GM23338 (cell line): ENCODE data around the gene CYP2D6. TPM values are rescaled to one million over a fixed set of nuclear protein-coding genes. Genes with fewer than 3 reads are reported as not detected.
A peak's percentile ranks its signal among the peaks of the same experiment; 100 is the strongest.
"Not testable (repeated sequence)": the region's sequence is repeated elsewhere in the genome, so short reads cannot be mapped to it uniquely, and the experiment has no call there.

Experiments used
- ATAC-seq: fragments of 200-7000 bp; cut with Tn5 transposase; 3 replicates; pipeline ENCODE4 v1.9.1; 2020
- DNase-seq: peaks from one replicate; pipeline ENCODE4 v3.0.0-alpha.2; 2015; ENCODE audit warnings: low spot score
- H2AFZ ChIP-seq: fragments of 200-600 bp; sonication (generic); 2 replicates; pipeline ENCODE4 v1.8.0; 2016; ENCODE audit warnings: antibody characterized with exemption, mild to moderate bottlenecking, moderate library complexity
- H3F3A ChIP-seq: fragments of 200-600 bp; sonication (generic); replicated peaks from 2 replicates; pipeline ENCODE4 v1.8.0; 2017; ENCODE audit warnings: antibody characterized with exemption, mixed run types, low read depth
- H3K27ac ChIP-seq: fragments of 200-600 bp; sonication (generic); 2 replicates; pipeline ENCODE4 v1.6.1; 2016; ENCODE audit warnings: low read depth
- H3K27me3 ChIP-seq: fragments of 200-600 bp; sonication (generic); 2 replicates; pipeline ENCODE4 v1.8.0; 2016; ENCODE audit warnings: mild to moderate bottlenecking, mixed run types, moderate library complexity; ENCODE audit not compliant: insufficient read depth
- H3K36me3 ChIP-seq: fragments of 200-600 bp; sonication (generic); 2 replicates; pipeline ENCODE4 v1.8.0; 2016; ENCODE audit warnings: mild to moderate bottlenecking; ENCODE audit not compliant: insufficient read depth
- H3K4me1 ChIP-seq: fragments of 200-600 bp; sonication (generic); 2 replicates; pipeline ENCODE4 v1.8.0; 2016; ENCODE audit warnings: mild to moderate bottlenecking, moderate library complexity; ENCODE audit not compliant: insufficient read depth
- H3K4me2 ChIP-seq: fragments of 200-600 bp; sonication (generic); 2 replicates; pipeline ENCODE4 v1.7.1; 2017; ENCODE audit warnings: mixed run types
- H3K4me3 ChIP-seq: fragments of 200-600 bp; sonication (generic); 2 replicates; pipeline ENCODE4 v1.6.1; 2016; ENCODE audit warnings: mixed run types
- H3K79me2 ChIP-seq: fragments of 200-600 bp; sonication (generic); replicated peaks from 2 replicates; pipeline ENCODE4 v1.8.0; 2017; ENCODE audit warnings: mild to moderate bottlenecking; ENCODE audit not compliant: insufficient read depth
- H3K9me2 ChIP-seq: fragments of 200-600 bp; sonication (generic); 2 replicates; pipeline ENCODE4 v1.8.0; 2017; ENCODE audit not compliant: insufficient read depth
- H4K20me1 ChIP-seq: fragments of 200-600 bp; sonication (generic); replicated peaks from 2 replicates; pipeline ENCODE4 v1.8.0; 2017; ENCODE audit warnings: mild to moderate bottlenecking; ENCODE audit not compliant: insufficient read depth
- H3K27ac Mint-ChIP-seq: 2 replicates; pipeline ENCODE4 v1.8.0; 2020; ENCODE audit warnings: inconsistent platforms, mild to moderate bottlenecking, moderate library complexity, mixed read lengths
- H3K27me3 Mint-ChIP-seq: 3 replicates; pipeline ENCODE4 v1.8.0; 2022; ENCODE audit warnings: low read depth, mild to moderate bottlenecking, moderate library complexity, mixed read lengths, inconsistent platforms; ENCODE audit not compliant: insufficient read depth, poor library complexity
- H3K36me3 Mint-ChIP-seq: 3 replicates; pipeline ENCODE4 v1.8.0; 2021; ENCODE audit warnings: low read depth, mild to moderate bottlenecking, inconsistent platforms, moderate library complexity, mixed read lengths
- H3K4me1 Mint-ChIP-seq: 3 replicates; pipeline ENCODE4 v1.8.0; 2020; ENCODE audit warnings: mild to moderate bottlenecking, inconsistent platforms, mixed read lengths
- H3K4me3 Mint-ChIP-seq: 3 replicates; pipeline ENCODE4 v1.8.0; 2021; ENCODE audit warnings: moderate library complexity, mild to moderate bottlenecking, inconsistent platforms, mixed read lengths
- H3K9me3 Mint-ChIP-seq: 3 replicates; pipeline ENCODE4 v1.8.0; 2020; ENCODE audit warnings: moderate library complexity, mild to moderate bottlenecking, inconsistent platforms, mixed read lengths
- CTCF ChIP-seq, 2 experiments: fragments of 200-600 bp in 1 of 2; sonication (generic) in 1 of 2; conservative IDR thresholded peaks; 2 replicates each; pipeline versions ENCODE4 v1.5.1 to v1.6.1; 2016 to 2017; ENCODE audit warnings: antibody characterized with exemption in 2 of 2, low read depth in 2 of 2, mild to moderate bottlenecking in 2 of 2, moderate library complexity in 1 of 2
- ZNF462 ChIP-seq: fragments of 250-450 bp; sonication (Bioruptor Pico); IDR thresholded peaks from 2 replicates; pipeline ENCODE4 v1.5.0; 2020; ENCODE audit warnings: mild to moderate bottlenecking, moderate library complexity
- polyA plus RNA-seq: library from polyadenylated mRNA; unstranded; fragments of >200 nt; fragmentation: Nextera tagmentation; extraction: Ambion mirVana; gene quantifications from 2 replicates; pipeline ENCODE4 v1.2.1, GENCODE V29; 2016
- total RNA-seq: library from RNA; depleted of rRNA; stranded (reverse); fragments of >200 nt; shearing (Covaris generic); gene quantifications from 2 replicates; pipeline ENCODE4 v1.2.3, GENCODE V29; 2014

Gene CYP2D6
- total and polyA plus RNA-seq, 2 experiments from 2014 or later: 1.2 to 1.3 TPM

GRCh38 chr22:42131562-42131961 is 952 bp upstream of the CYP2D6 start:
- no peaks in the 10 kb centered on the region for H3K79me2 ChIP-seq
- Mint-ChIP-seq H3K36me3 (peaks cover 7% of the 10 kb centered on the region; the same call in 2 of the 3 replicates), H3K27ac (no peak overlapping the region), H3K9me3 (peaks cover 9% of the 10 kb centered on the region), H3K4me3 (no peak overlapping the region; the same call in 2 of the 3 replicates), H3K4me1 (no peaks in the 10 kb centered on the region), H3K27me3 (peaks cover 24% of the 10 kb centered on the region)
- no peaks in the 10 kb centered on the region for H3F3A ChIP-seq
- ATAC-seq (no peak; the same call in 2 of the 3 replicates), DNase-seq (peak; percentile 28)
- no peak overlapping the region for H2AFZ ChIP-seq
- no peaks in the 10 kb centered on the region for H3K4me1 ChIP-seq
- H4K20me1 ChIP-seq: no peaks in the 10 kb centered on the region
- no peak overlapping the region for H3K4me2 ChIP-seq
- TF ChIP-seq ZNF462: no peak
- no peak for TF ChIP-seq CTCF (conservative IDR thresholded peaks at IDR 0.05; ENCODE audit: low read depth in 2 of 2)
- no peaks in the 10 kb centered on the region for H3K36me3 ChIP-seq
- no peaks in the 10 kb centered on the region; the same call in 1 of the 2 replicates for H3K9me2 ChIP-seq
- H3K27ac ChIP-seq: no peak overlapping the region
- peaks cover 6% of the 10 kb centered on the region; the same call in 1 of the 2 replicates for H3K27me3 ChIP-seq
- no peak overlapping the region for H3K4me3 ChIP-seq

- not testable (repeated sequence) for DNase-seq, H3K4me1 ChIP-seq, H3F3A ChIP-seq, H3K4me3 Mint-ChIP-seq, H3K9me2 ChIP-seq, ATAC-seq, H3K27ac Mint-ChIP-seq, H3K4me1 Mint-ChIP-seq, H3K36me3 Mint-ChIP-seq, H3K36me3 ChIP-seq, H3K4me2 ChIP-seq, H3K27ac ChIP-seq, H2AFZ ChIP-seq, H3K79me2 ChIP-seq, H3K4me3 ChIP-seq, H4K20me1 ChIP-seq, H3K9me3 Mint-ChIP-seq, H3K27me3 ChIP-seq
- H3K27me3 Mint-ChIP-seq: peaks cover 24% of the 10 kb centered on the region
Measured at GRCh38 chr22:42130182-42130581, 428 bp downstream of the CYP2D6 start.

- not testable (repeated sequence) for H3K27me3 ChIP-seq, H3K36me3 ChIP-seq, H3K4me1 ChIP-seq, H4K20me1 ChIP-seq, H3F3A ChIP-seq, H3K4me2 ChIP-seq, H3K36me3 Mint-ChIP-seq, H3K4me3 Mint-ChIP-seq, H3K9me2 ChIP-seq, H3K27ac ChIP-seq, H3K4me3 ChIP-seq, H2AFZ ChIP-seq, H3K4me1 Mint-ChIP-seq, H3K27ac Mint-ChIP-seq, H3K9me3 Mint-ChIP-seq, H3K79me2 ChIP-seq
- ATAC-seq (peak; percentile 55), DNase-seq (peak; percentile 52)
- peaks cover 24% of the 10 kb centered on the region for H3K27me3 Mint-ChIP-seq
Measured at GRCh38 chr22:42128776-42129694, 1.6 kb downstream of the CYP2D6 start.

GRCh38 chr22:42128007-42128406 is 2.6 kb downstream of the CYP2D6 start:
- not testable (repeated sequence) for H3K27ac ChIP-seq, H3K4me3 Mint-ChIP-seq, H3K9me3 Mint-ChIP-seq, ATAC-seq, H3K9me2 ChIP-seq, H3K4me2 ChIP-seq, H3K4me1 Mint-ChIP-seq, H3K27me3 ChIP-seq, H3K4me1 ChIP-seq, H3F3A ChIP-seq, H4K20me1 ChIP-seq, H3K27ac Mint-ChIP-seq, H3K4me3 ChIP-seq, DNase-seq, H3K36me3 ChIP-seq, H2AFZ ChIP-seq, H3K36me3 Mint-ChIP-seq, H3K79me2 ChIP-seq
- peaks cover 21% of the 10 kb centered on the region for H3K27me3 Mint-ChIP-seq
